Glomerular visceral epithelial cell (primary cell): Measurements from ENCODE around the gene ARHGAP15.

Experiments
- DNase-seq: peaks from one replicate; pipeline ENCODE4 v3.0.0-alpha.2; 2016; ENCODE audit errors: extremely low spot score

The ARHGAP15 gene

DNA sequence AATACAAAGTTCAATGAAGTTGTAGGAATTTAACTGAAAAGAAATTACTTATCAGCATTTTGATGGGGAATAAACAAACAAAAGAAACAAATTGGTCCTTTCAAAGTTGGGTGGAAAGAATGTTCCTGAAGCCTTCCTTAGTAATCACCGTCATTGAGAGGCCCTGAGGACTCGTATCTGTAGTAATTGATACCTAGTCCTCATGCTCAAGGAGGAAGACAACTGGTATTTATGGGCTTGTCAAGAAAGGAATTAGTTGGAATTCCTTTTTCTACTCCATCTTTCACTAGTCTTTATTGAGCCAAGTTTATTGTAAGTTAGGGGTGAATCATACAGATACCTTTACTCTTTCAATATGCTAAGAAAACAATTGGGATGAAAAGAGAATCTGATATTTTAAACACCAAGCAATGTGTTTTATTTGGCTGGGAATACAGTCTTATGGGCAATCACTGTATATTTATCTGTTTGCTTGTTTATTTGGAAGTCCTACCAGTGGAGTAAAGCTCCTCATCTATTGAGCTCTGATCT is 324.8 kb downstream of the ARHGAP15 start:
- no peak for DNase-seq

- no peak for DNase-seq
Measured at GRCh38 chr2:143455317-143455716, 326.1 kb downstream of the ARHGAP15 start.

DNA sequence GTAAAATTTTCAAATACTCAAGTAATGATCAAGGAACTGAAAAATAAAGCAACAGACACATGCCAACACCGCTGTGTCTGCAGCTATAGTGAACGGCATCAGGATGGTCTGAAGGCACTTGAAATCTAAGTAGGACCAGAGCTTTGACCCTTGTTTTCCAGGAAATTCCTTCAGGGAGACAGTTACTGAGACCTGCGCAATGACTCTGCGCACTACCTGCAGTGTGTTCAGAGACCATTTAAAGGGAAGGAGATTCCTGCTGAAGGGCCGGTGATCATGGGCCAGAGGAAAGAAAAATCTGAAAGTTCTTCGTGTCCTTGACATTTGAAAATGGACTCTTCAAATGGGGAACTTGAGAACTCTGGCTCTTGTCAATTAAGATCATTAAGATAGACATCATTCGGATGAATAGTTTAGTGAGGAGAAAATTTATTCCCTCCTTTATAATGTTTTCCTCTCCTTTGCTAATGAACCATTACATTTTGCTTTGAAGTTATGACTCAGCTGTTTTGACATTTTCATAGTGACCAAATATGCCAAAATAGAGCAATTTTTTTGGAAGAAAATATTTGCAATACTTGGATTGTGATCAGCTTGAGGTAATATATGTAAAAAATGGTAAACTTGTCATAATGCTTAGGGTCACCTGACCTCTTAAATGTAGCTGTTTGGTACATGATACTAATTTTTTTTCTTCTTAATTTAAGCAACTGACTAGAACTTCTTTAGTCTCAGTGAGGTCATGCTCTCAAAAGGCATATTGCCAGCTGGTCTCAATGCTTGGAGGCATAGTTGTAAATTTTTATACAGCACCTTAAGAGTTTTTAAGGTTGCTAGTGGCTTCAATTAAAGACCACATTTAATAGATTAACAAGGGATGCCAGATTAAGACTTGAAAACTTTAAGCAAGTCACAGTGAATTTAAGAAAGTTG is 329.3 kb downstream of the ARHGAP15 start:
- DNase-seq: no peak

- no peak for DNase-seq
Measured at GRCh38 chr2:143460382-143460781, 331.2 kb downstream of the ARHGAP15 start.

DNA sequence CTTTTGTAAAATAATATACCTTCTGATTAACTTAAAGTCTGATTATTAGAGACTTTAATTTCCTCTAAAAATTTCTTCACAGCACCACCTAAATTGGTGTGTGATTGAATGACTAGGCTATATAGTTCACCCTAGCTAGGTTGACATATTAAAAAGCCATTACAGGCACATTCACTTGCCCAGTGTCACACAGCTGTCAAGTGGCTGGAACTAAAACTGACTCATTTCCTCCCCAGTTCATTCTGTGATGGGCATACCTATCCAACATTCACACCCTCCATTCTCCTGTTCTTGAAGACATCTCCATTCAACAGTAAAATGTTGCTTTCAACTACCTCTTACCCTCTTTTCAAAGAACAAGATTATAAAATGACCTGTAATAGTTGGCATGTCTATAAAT is 334.5 kb downstream of the ARHGAP15 start:
- no peak for DNase-seq

DNA sequence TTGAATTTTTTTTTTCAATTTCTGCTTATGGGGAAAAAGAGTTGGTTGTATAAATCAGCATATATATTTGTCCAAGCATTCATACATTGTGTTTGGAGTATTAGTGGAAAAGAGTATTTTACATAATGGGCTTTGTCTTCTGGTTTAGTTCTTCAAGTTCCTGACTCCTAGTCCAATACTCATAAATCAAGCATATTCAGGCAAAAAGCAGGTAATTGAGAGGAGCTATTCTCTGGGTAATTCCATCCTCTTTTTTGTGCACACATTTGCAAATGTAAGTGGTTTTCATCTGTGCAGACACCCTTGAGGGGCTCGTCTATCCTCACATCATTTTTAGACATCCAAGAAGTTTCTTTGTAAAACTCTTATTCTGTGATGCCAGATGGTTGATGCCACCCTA is 337.2 kb downstream of the ARHGAP15 start:
- no peak for DNase-seq

GRCh38 chr2:143467011-143467410 is 337.8 kb downstream of the ARHGAP15 start:
- DNase-seq: no peak

DNA sequence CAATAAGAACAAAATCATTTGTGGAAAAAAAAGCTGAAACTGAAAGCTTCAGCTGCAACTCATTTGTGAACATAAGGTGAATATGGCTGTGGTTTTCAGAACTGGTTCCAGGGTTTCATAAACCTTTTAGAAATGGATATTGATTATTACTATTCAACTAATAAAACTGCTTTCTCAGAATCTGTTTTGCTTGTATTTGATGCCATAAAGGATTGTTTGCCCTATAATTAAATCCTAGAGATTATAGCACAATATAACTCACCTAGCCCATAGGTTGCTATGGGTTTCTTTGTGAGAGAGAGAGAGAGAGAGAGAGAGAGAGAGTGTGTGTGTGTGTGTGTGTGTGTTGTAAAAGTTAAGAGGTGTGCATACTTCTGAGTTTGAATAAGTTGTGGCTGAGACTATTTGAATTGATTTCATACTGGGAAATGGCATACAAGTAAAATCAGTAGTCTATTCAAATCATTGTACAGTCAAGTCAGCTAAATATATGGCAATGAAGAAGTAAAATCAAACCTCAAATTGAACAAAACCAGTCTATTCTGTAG is 339.2 kb downstream of the ARHGAP15 start:
- DNase-seq: no peak

DNA sequence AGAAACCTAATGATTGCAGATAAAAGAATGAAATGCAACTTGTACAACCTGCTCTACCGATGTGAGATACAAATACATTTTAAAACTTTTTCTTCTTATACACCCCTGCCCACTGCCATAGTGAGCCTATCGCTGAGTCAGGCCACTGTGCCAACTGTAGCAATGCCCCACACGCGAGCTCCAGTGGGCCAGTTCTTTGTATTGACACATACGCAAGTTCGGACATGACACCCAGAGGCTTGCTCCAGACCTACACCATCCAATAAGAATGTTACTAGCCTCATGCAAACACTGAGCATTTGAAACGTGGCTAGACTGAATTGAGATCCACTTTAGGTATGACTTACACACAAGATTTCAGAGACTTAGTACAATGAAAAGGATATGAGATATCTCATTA is 340.1 kb downstream of the ARHGAP15 start:
- DNase-seq: no peak

DNA sequence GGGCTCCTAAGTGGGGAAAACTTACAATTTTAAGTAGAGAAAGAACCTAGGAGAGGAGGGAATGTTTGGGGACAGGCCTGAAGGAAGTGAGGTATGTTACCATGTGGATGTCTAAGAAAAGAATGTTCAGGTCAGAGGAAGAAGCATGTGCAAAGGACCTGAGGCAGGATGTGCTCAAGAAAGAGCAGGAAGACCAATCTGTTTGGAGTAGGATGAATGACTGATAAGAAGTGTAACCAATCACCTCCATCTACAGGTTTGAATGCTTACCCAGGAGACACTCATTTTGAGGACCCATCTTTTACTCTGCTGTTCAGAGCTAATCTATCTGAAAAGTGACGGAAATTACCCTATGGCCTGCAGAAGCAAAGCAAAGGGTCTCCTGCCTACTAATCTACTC is 342.3 kb downstream of the ARHGAP15 start:
- DNase-seq: no peak

GRCh38 chr2:143473216-143473615 is 344.0 kb downstream of the ARHGAP15 start:
- peak; percentile 25 for DNase-seq

DNA sequence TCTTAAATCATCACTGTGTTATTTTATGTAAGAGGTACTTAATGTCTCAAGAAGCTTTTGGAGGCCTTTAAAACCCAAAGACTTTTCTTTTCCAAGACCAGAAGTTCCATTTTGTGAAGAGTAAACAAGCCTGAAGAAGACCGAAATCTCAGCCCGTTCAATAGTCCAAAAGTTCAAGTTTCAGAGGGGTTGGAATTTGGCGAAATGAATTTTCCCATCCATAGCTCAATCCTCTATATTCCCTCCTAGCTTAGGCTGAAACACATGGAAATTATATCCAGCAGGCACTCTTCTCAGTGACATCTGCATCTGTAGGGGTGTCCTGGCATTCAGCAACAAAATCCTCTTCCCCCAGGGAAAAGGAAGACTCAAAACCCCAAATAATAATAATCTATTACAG is 344.6 kb downstream of the ARHGAP15 start:
- DNase-seq: no peak

DNA sequence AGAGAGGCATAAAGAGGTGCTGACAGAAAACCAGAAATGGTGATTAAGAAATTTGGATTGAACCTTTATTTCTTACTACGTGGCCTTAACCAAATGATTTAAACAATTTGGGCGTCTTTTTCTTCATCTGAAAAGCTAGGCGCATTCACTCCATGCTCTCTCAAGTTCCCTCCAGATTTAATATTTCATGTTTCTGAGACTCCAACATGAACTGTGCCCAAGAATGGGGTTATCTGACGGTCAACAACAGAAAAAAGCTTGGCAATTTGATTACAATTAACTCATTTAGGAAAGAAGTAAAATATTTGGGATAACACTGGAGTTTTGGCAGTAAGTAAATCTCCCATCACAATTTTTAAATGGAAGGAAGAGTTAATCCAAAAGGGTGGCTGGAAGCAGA is 345.4 kb downstream of the ARHGAP15 start:
- DNase-seq: no peak

GRCh38 chr2:143475041-143475776 is 346.0 kb downstream of the ARHGAP15 start:
- no peak for DNase-seq

- DNase-seq: no peak
Measured at GRCh38 chr2:143476336-143477087, 347.3 kb downstream of the ARHGAP15 start.

DNA sequence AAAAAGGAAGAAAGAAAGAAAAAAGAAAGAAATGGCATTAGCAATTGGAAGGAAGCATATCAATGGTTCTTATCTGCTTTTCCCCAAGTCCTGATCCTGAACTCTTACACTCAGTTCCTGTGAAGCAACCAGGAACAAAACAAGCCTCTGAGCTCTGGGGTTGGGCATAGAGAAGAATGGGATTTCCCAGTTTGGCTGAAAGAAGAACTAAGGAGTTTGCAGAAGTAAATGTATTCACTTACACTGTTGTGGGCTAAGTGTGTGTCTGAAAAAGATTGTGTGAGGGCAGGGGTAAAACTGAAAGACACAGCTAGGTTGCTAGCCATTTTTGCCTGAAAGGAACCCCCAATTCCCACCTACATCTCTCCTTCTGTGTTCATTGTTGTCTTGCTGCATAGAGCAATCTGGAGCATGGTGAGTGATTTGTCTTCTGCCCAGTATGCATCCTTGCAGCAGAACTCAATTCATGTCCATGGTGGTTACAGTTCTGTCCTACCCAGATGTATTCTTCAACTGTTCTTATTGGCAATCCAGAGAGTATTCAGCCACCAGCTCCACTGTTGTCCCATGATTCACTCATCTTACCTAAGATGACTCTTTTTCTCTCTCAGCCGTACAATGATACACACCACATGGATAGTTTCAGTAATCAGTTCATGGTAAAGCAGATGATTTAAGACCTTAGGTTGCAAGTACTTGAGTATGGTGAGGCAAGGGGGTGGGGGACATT is 348.7 kb downstream of the ARHGAP15 start:
- DNase-seq: no peak

- no peak for DNase-seq
Measured at GRCh38 chr2:143480086-143480485, 350.9 kb downstream of the ARHGAP15 start.

- no peak for DNase-seq
Measured at GRCh38 chr2:143480601-143481236, 351.5 kb downstream of the ARHGAP15 start.

DNA sequence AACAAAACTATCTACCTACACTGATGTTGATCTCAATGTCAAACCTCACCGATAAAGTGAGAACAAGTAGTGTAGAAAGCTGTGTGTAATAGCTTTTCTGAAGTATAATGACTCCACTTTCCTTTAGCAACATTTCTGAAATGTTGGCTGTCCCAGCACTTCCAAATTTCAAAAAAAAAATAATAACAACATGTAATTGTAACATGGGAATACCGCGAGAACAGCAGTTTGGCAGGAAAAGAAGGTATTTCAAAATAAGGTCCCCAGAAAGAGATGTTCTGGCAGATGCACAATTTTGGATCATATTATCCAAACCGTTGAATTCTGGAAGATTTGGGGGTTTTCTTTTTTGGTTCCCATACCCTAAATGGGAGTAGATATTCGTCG is 352.0 kb downstream of the ARHGAP15 start:
- DNase-seq: no peak

DNA sequence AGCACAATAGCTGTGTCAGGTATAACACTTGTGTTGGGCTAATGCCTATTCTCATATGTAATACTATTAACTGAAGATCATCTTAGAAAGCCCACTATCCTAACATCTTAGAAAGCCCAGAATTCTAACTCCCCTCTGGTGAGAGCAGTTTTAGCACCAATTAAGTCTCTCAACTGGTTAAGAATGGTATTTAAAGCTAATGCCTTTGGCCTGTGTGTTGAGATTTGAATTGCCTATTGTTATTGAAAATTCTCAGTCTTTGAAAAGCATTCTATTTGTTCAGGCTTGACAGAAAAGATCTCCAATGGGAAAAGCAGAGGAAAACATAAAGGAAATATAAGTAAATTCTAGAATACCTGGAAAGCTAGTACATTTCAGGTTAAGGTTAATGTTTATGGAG is 352.5 kb downstream of the ARHGAP15 start:
- DNase-seq: no peak

- DNase-seq: no peak
Measured at GRCh38 chr2:143482316-143482715, 353.1 kb downstream of the ARHGAP15 start.
